RWPE2 (cell line): Measurements from ENCODE around the gene CDCA3.

Source experiments
- ATAC-seq: fragments of 200-7000 bp; cut with Tn5 transposase; 3 replicates; pipeline ENCODE4 v1.9.1; 2021; ENCODE audit warnings: low read depth
- DNase-seq: peaks from one replicate; pipeline ENCODE4 v3.0.0-alpha.2; 2020; ENCODE audit warnings: low spot score
- H3K27ac ChIP-seq: fragments of 450-650 bp; 2 replicates; pipeline ENCODE4 v1.5.1; 2017; ENCODE audit warnings: mild to moderate bottlenecking; ENCODE audit not compliant: poor library complexity, severe bottlenecking
- H3K27me3 ChIP-seq: fragments of 250-450 bp; sonication (Bioruptor Pico); 2 replicates; pipeline ENCODE4 v1.5.1; 2021; ENCODE audit warnings: mild to moderate bottlenecking, moderate library complexity; ENCODE audit not compliant: insufficient read depth, poor library complexity, severe bottlenecking
- H3K36me3 ChIP-seq: fragments of 250-450 bp; sonication (Bioruptor Pico); 2 replicates; pipeline ENCODE4 v1.5.1; 2020; ENCODE audit warnings: low read depth, mild to moderate bottlenecking, moderate library complexity
- H3K4me1 ChIP-seq: fragments of 250-450 bp; sonication (Bioruptor Pico); 2 replicates; pipeline ENCODE4 v1.5.1; 2021; ENCODE audit warnings: mild to moderate bottlenecking, moderate library complexity; ENCODE audit not compliant: insufficient read depth, poor library complexity, severe bottlenecking
- H3K4me3 ChIP-seq: fragments of 250-450 bp; sonication (Bioruptor Pico); 2 replicates; pipeline ENCODE4 v1.5.1; 2021; ENCODE audit warnings: mild to moderate bottlenecking, moderate library complexity; ENCODE audit not compliant: severe bottlenecking
- H3K9me3 ChIP-seq: fragments of 250-450 bp; sonication (Bioruptor Pico); 2 replicates; pipeline ENCODE4 v1.5.1; 2021; ENCODE audit warnings: mild to moderate bottlenecking, moderate library complexity; ENCODE audit not compliant: severe bottlenecking
- CTCF ChIP-seq: fragments of 450-650 bp; IDR thresholded peaks from one replicate; pipeline ENCODE4 v1.5.1; 2017; ENCODE audit warnings: mild to moderate bottlenecking, moderate library complexity; ENCODE audit not compliant: poor library complexity, severe bottlenecking

Gene CDCA3

GRCh38 chr12:6843118-6843902 is 7.8 kb downstream of the CDCA3 start:
- H3K4me3 ChIP-seq: no peak overlapping the region
- H3K4me1 ChIP-seq: no peaks in the 10 kb centered on the region
- ATAC-seq: no peak
- H3K9me3 ChIP-seq: no peaks in the 10 kb centered on the region
- H3K36me3 ChIP-seq: peaks cover 24% of the 10 kb centered on the region
- no peak for TF ChIP-seq CTCF
- DNase-seq: no peak
- H3K27ac ChIP-seq: no peak overlapping the region
- H3K27me3 ChIP-seq: no peaks in the 10 kb centered on the region

- no peak for ATAC-seq
- TF ChIP-seq CTCF: no peak
- Histone ChIP-seq H3K27ac (no peak overlapping the region), H3K4me1 (no peaks in the 10 kb centered on the region), H3K4me3 (no peak overlapping the region), H3K9me3 (no peaks in the 10 kb centered on the region), H3K36me3 (peaks cover 31% of the 10 kb centered on the region), H3K27me3 (no peaks in the 10 kb centered on the region)
- no peak for DNase-seq
These were observed 9.0 kb downstream of the CDCA3 start for GRCh38 chr12:6842075-6842474.

GRCh38 chr12:6840761-6841515 is 10.1 kb downstream of the CDCA3 start, which contains the start of gene GNB3:
Gene GNB3, plus strand, starts transcription at chr12:6840925. Its CDS starts 363 bp downstream, at chr12:6841288.
- Histone ChIP-seq H3K9me3 (no peaks in the 10 kb centered on the region), H3K36me3 (peaks cover 37% of the 10 kb centered on the region), H3K4me1 (no peaks in the 10 kb centered on the region), H3K27me3 (no peaks in the 10 kb centered on the region), H3K4me3 (no peak within 1 kb of the TSS), H3K27ac (no peak within 1 kb of the TSS)
- no peak for TF ChIP-seq CTCF
- DNase-seq: no peak
- no peak for ATAC-seq

GRCh38 chr12:6840330-6840729 is 10.8 kb downstream of the CDCA3 start:
- H3K36me3 ChIP-seq: peaks cover 41% of the 10 kb centered on the region
- no peak overlapping the region for H3K27ac ChIP-seq
- no peak overlapping the region for H3K4me3 ChIP-seq
- no peaks in the 10 kb centered on the region for H3K27me3 ChIP-seq
- H3K9me3 ChIP-seq: no peaks in the 10 kb centered on the region
- ATAC-seq (no peak), DNase-seq (no peak)
- no peak for TF ChIP-seq CTCF
- no peaks in the 10 kb centered on the region for H3K4me1 ChIP-seq
